Small intestine (tissue), 7 donors: ENCODE results near the gene TM2D3. TPM values are rescaled to one million over a fixed set of nuclear protein-coding genes. Genes with fewer than 3 reads are reported as not detected.

Source experiments
- DNase-seq, 2 donors: peaks; one replicate each; pipeline versions ENCODE4 v3.0.0 to v3.0.0-alpha.2; 2013
- FAIRE-seq: peaks from 2 replicates; lab custom pipeline; 2012; peaks lifted over from hg19 to GRCh38; lab: Jason Lieb, UNC
- H3K27ac ChIP-seq, 3 donors: one replicate each; pipeline ENCODE4 v1.5.1; 2013; ENCODE audit warnings: low read length in 2 of 3, mild to moderate bottlenecking in 2 of 3, control low read depth in 1 of 3, inconsistent platforms in 1 of 3, low read depth in 1 of 3, moderate library complexity in 1 of 3
- H3K27me3 ChIP-seq, 3 donors: one replicate each; pipeline ENCODE4 v1.6.1; 2013; ENCODE audit warnings: low read length in 3 of 3, inconsistent platforms in 1 of 3; ENCODE audit not compliant: control insufficient read depth in 3 of 3, insufficient read depth in 3 of 3
- H3K36me3 ChIP-seq, 3 donors: one replicate each; pipeline ENCODE4 v1.6.1; 2013; ENCODE audit warnings: low read length in 3 of 3, inconsistent platforms in 1 of 3, low read depth in 1 of 3, mild to moderate bottlenecking in 1 of 3, moderate library complexity in 1 of 3; ENCODE audit not compliant: control insufficient read depth in 3 of 3, insufficient read depth in 2 of 3
- H3K4me1 ChIP-seq, 3 donors: one replicate each; pipeline ENCODE4 v1.6.1; 2013; ENCODE audit warnings: low read length in 2 of 3, inconsistent platforms in 1 of 3, low read depth in 1 of 3, mild to moderate bottlenecking in 1 of 3, moderate library complexity in 1 of 3; ENCODE audit not compliant: control insufficient read depth in 3 of 3, insufficient read depth in 2 of 3
- H3K4me3 ChIP-seq, 3 donors: one replicate each; pipeline ENCODE4 v1.5.1; 2013; ENCODE audit warnings: low read length in 3 of 3, control low read depth in 1 of 3, inconsistent platforms in 1 of 3, low read depth in 1 of 3, mild to moderate bottlenecking in 1 of 3, moderate library complexity in 1 of 3
- H3K9me3 ChIP-seq, 2 donors: one replicate each; pipeline ENCODE4 v1.6.1; 2013; ENCODE audit warnings: low read depth in 1 of 2, low read length in 1 of 2; ENCODE audit not compliant: control insufficient read depth in 2 of 2, insufficient read depth in 1 of 2
- WGBS, 3 donors: extraction: QIAGEN DNeasy Blood & Tissue Kit; methylation state at CpG; one replicate each; pipeline ENCODE4 v1.1.7; 2013; 5-methylcytosine and 5-hydroxymethylcytosine counted together
- polyA plus RNA-seq, 4 donors: library from polyadenylated mRNA; stranded (reverse) in 3 of 4; unstranded in 1 of 4; fragments of 200-250 nt in 3 of 4; fragments of 120-200 nt in 1 of 4; gene quantifications; one replicate each; pipeline versions ENCODE4 v1.2.1 to v1.2.3, GENCODE V29; 2013
- donor health status: healthy with polysubstance abuse.
- donor health status: control.
- donor health status: control.
- donor health status: Bipolar disorder and iron deficiency.
- donor health status: healthy.

Gene TM2D3
- polyA plus RNA-seq, 4 donors: 19.0 to 47.6 (median 31.5) TPM

DNA sequence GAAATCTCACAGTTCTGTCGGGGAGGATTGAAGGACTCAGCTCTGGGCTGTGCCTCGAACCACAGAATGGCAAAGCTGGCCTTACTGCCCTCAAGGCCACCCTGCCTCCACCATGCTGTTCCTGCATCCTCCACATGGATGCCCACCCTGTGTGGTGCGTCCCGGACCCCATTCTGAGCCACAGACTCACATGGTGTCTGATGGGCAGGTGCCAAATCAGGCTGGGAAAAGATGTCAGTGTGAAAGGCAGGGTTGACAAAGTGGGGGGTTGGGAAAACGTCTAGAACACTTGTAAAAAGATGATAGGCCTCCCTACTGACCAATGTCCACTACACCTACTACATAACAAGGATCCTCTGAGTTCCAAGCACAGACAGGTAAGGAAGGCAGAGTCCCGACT is 49.4 kb downstream of the TM2D3 start:
- peaks cover 0 to 5% of the 10 kb centered on the region in 2 donors for H3K9me3 ChIP-seq
- no peaks in the 10 kb centered on the region for H3K36me3 ChIP-seq
- no peak overlapping the region for H3K4me3 ChIP-seq
- no peaks in the 10 kb centered on the region for H3K4me1 ChIP-seq
- no peaks in the 10 kb centered on the region for H3K27me3 ChIP-seq
- no peak overlapping the region for H3K27ac ChIP-seq
- FAIRE-seq: no peak
- WGBS, 3 donors: 75 to 80% (median 76%) methylated on average over 6 of the region's 6 CpGs
- no peak for DNase-seq

DNA sequence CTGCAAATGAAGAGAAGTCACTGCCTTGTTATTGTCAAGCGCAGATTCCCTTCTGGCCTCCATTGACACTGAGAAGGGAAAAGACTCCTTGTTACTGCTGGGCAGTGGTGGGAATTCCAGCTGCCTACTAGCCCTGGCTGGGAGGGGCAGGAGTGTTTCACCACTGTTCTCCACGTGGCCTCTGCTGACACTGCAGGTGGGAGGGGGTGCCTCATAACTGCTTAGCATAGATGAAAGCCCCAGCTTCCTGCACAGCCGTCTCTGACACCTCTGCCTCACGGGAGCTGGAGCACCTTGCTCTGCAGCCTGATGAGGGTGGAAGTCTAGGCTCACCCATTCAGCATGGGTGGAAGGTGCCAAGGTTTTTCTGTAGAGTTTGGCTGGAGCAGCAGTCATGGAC is 52.1 kb downstream of the TM2D3 start:
- WGBS, 3 donors: 24 to 37% (median 24%) methylated on average over 4 of the region's 4 CpGs
- Histone ChIP-seq H3K4me1 (no peaks in the 10 kb centered on the region), H3K27ac (no peak overlapping the region), H3K36me3 (no peaks in the 10 kb centered on the region), H3K9me3 (peaks cover 0 to 5% of the 10 kb centered on the region in 2 donors), H3K4me3 (no peak overlapping the region), H3K27me3 (peaks cover 0 to 2% (median 0%) of the 10 kb centered on the region in 3 donors)
- DNase-seq (peak in 1 of 2 donors; percentile 55), FAIRE-seq (no peak)

DNA sequence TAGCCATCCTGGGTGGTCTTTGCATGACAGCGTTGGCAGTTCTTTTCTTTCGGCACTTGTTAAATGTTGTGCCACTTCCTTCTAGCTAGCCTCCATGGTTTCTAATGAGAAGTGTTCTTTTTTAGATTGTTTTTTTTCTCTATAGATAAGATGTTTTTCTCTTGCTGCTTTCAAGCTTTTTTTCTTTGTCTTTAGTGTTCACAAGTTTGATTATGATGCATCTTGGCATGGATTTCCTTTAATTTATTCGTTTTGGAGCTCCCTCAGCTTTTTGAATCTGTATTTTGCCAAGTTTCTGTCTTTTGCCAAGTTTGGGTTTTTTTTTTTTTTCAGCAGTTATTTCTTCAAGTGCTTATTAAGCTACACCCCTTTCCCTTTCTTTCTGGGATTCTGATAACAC is 53.1 kb downstream of the TM2D3 start:
- no peaks in the 10 kb centered on the region for H3K9me3 ChIP-seq
- peaks cover 0 to 2% (median 0%) of the 10 kb centered on the region in 3 donors for H3K27me3 ChIP-seq
- no peaks in the 10 kb centered on the region for H3K36me3 ChIP-seq
- no peak overlapping the region for H3K27ac ChIP-seq
- no peak for FAIRE-seq
- 69 to 80% (median 72%) methylated on average over 3 of the region's 3 CpGs for WGBS, 3 donors
- H3K4me1 ChIP-seq: no peaks in the 10 kb centered on the region
- H3K4me3 ChIP-seq: no peak overlapping the region
- no peak for DNase-seq

DNA sequence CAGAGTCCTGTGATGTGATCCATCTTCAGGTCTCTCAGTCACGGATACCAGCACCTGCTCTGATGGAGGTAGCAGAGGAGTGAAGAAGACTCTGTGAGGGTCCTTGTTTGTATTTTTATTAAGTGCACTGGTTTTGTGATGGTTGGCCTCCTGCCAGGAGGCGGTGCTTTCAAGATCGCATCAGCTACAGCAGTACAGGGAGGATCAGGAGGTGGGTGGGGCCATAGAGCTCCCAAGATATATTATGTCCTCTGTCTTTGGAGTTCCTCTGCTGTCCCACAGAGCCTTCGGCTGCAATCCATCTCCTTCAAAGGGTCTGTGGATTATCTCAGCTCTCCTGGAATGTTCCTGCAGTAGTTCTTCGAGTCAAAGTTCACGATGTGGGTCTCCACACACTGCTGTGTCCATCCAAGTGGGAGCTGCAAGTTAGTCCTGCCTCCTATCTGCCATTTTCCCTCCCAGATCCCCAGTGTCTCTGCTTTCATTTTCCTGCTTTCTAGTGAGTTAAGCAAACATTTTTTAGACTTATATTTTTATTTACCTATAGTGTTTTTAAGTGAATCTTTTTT is 54.7 kb downstream of the TM2D3 start:
- 59 to 83% (median 76%) methylated on average over 6 of the region's 6 CpGs for WGBS, 3 donors
- H3K4me1 ChIP-seq: no peaks in the 10 kb centered on the region
- H3K9me3 ChIP-seq: no peaks in the 10 kb centered on the region
- DNase-seq (no peak), FAIRE-seq (no peak)
- H3K36me3 ChIP-seq: no peaks in the 10 kb centered on the region
- H3K4me3 ChIP-seq: no peak overlapping the region
- H3K27ac ChIP-seq: no peak overlapping the region
- H3K27me3 ChIP-seq: peaks cover 0 to 2% (median 0%) of the 10 kb centered on the region in 3 donors

DNA sequence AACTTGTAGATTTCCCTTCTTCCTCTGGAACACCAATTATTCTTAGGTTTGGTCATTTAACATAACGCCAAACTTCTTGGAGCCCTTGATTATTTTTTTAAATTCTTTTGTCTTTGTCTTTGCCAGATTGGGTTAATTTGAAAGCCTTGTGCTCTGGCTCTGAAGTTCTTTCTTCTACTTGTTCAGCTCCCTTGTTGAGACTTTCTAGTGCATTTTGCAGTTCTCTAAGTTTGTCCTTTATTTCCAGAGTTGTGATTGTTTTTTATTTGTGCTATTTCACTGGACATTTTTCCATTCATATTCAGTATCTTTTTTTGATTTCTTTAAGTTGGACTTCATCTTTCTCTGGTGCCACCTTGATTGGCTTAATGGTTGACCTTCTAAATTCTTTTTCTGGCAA is 55.5 kb downstream of the TM2D3 start:
- 93 to 100% (median 95%) methylated on average over 1 of the region's 1 CpG for WGBS, 3 donors
- FAIRE-seq (no peak), DNase-seq (no peak)
- Histone ChIP-seq H3K27me3 (peaks cover 0 to 2% (median 0%) of the 10 kb centered on the region in 3 donors), H3K9me3 (no peaks in the 10 kb centered on the region), H3K4me1 (no peaks in the 10 kb centered on the region), H3K36me3 (no peaks in the 10 kb centered on the region), H3K4me3 (no peak overlapping the region), H3K27ac (no peak overlapping the region)

Other genes with a start within 250 kb of the TM2D3 start
- gene PCSK6, start 162.7 kb downstream of the TM2D3 start, polyA plus RNA-seq: 10 to 100 TPM in 1 of 4 donors, 1 to 10 TPM in 2, under 1 TPM in 1; 0.67 to 26.2 (median 6.5) TPM
- gene TARS3, start 72.1 kb upstream of the TM2D3 start, polyA plus RNA-seq: 10 to 100 TPM in 1 of 4 donors, 1 to 10 TPM in 3; 4.2 to 19.5 (median 5.1) TPM
- under 1 TPM in 1 of 4 donors, not detected in 3; 0.03 TPM for gene OR4F6, start 151.1 kb upstream of the TM2D3 start, polyA plus RNA-seq
- not detected for gene OR4F15, start 159.8 kb upstream of the TM2D3 start, polyA plus RNA-seq